GM19324 (cell line): ENCODE results near the gene STK17A.

ENCODE experiments used
- ATAC-seq: cut with Tn5 transposase; IDR thresholded peaks from one replicate; pipeline ENCODE4 v1.9.1; 2021; ENCODE audit warnings: mild to moderate bottlenecking, moderate library complexity; ENCODE audit not compliant: unreplicated experiment, low FRiP score

STK17A gene

GRCh38 chr7:43582503-43583423 lies at the start of gene STK17A:
Gene STK17A (plus strand): TSS chr7:43583108. CDS start chr7:43583244, 136 bp downstream.
- peak; percentile 78 for ATAC-seq

- no peak for ATAC-seq
Observed at GRCh38 chr7:43533801-43534479, 49.0 kb upstream of the STK17A start.

- ATAC-seq = no peak
Observed at GRCh38 chr7:43535031-43535451, 47.9 kb upstream of the STK17A start.

- ATAC-seq = no peak
Observed at GRCh38 chr7:43535810-43536585, 46.9 kb upstream of the STK17A start.

- no peak for ATAC-seq
Observed at GRCh38 chr7:43536773-43537172, 46.1 kb upstream of the STK17A start.

DNA sequence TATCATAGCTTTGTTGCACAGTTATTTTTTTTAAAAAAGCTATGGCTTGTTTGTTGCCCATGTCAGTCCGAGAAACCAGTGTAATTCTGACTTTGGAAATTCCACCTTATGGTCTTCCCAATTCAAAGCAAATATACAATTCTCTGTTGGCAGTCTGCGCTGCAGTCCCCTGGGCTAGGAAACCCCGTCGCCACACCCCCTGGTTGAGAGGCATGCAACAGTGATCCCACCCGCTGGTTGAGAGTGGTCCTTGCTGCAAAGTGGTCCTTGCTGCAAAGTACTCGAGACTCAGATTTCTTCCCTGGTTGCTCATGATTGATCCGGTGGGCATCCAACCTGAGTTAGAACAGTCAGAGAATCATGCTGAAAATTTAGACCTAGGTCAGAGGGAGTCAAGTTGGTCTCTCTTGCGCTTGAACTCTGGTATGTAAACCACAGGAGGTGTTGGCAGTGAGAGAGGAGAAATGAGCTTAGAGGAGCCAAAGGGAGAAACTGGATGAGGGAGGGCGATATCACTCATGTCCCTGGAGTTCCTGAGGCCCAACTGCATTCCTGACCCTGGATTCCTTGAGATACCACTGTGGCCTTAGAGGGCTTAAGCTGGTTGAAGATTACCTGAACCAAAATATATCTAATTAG lies 45.0 kb upstream of the STK17A start:
- ATAC-seq = no peak

GRCh38 chr7:43538404-43538771 lies 44.5 kb upstream of the STK17A start:
- ATAC-seq = no peak

DNA sequence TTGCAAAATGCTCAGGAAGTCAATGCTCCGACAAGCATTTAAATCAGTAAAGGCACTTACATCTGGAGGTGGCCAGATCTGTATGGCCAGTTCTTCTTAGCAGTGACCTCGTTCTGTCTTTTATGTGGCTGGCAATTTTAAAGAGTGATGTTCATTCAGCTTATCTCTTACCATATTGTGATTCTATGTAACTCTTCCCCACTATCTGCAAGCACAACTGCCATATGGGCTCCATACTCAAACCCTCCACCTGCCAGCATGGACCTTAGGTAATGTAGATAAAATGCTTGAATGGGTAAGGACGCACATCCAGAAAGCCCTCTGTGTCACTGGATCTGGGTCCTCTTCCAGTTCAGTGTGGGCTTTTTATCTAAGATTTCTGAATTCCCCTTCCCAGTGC lies 42.4 kb upstream of the STK17A start:
- ATAC-seq = no peak

- no peak for ATAC-seq
Observed at GRCh38 chr7:43542716-43543115, 40.2 kb upstream of the STK17A start.

- ATAC-seq = no peak
Observed at GRCh38 chr7:43546231-43546630, 36.7 kb upstream of the STK17A start.

DNA sequence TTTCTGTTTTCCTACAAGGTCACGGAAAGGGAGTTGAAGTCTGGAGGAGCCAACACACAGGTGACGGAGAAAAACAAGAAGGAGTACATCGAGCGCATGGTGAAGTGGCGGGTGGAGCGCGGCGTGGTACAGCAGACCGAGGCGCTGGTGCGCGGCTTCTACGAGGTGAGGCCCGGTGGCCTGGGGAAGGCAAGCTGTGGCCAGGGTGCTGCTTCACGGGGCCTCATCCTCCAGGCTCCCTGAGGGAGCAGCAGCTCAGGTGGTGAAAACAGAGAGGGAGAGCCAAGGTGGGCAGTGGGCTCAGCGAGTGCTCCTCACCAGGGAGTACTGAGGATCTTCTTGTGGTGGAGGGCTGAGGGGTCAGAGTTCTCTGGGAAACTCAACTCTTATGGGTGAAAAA lies 32.5 kb upstream of the STK17A start:
- no peak for ATAC-seq

DNA sequence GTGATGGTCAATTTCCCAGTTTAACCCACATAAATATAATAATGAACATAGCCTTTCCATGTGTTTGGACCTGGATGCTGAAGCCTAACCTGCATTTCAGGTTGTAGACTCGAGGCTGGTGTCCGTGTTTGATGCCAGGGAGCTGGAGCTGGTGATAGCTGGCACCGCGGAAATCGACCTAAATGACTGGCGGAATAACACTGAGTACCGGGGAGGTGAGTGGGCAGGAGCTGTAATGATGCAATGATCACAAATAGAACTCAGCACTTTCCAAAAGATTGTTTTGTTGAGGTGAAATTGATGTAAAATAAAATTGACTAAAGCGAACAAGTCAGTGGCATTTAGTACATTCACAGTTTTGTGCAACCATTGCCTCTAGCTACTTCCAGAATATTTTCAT lies 30.8 kb upstream of the STK17A start:
- ATAC-seq = no peak

- ATAC-seq = no peak
Observed at GRCh38 chr7:43553999-43554398, 28.9 kb upstream of the STK17A start.

- ATAC-seq = no peak
Observed at GRCh38 chr7:43554423-43554822, 28.5 kb upstream of the STK17A start.

DNA sequence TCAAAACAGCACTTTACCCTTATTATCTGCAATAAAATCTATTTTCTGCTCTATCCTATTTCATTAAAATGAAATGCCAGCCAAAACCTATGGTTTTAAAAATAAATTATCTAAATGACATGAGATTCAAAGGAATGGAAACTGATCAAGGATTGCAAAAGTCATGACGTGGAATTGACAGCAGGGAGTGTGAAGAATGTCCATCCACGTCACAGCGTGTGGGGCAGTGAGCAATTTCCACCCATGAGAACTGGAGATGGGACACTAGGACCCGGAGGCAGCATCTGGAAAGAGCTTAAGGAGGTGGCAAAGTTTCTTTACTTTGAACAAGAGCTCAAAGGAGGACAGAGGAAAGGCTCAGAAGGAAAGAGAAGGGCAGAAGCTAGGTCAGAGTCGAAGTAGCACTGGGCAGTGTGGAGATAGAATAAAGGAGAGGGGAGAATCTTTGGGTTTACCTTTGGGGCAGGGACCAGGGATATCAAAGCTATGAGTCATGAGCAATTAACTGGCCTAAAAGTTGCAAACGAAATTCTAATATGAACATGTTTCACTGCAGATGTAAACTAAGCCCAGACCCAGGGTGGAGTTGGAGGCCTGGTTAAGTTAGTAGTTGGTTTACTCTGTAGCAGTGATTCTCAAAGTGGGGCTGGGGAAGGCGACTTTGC lies 24.9 kb upstream of the STK17A start:
- ATAC-seq = no peak

DNA sequence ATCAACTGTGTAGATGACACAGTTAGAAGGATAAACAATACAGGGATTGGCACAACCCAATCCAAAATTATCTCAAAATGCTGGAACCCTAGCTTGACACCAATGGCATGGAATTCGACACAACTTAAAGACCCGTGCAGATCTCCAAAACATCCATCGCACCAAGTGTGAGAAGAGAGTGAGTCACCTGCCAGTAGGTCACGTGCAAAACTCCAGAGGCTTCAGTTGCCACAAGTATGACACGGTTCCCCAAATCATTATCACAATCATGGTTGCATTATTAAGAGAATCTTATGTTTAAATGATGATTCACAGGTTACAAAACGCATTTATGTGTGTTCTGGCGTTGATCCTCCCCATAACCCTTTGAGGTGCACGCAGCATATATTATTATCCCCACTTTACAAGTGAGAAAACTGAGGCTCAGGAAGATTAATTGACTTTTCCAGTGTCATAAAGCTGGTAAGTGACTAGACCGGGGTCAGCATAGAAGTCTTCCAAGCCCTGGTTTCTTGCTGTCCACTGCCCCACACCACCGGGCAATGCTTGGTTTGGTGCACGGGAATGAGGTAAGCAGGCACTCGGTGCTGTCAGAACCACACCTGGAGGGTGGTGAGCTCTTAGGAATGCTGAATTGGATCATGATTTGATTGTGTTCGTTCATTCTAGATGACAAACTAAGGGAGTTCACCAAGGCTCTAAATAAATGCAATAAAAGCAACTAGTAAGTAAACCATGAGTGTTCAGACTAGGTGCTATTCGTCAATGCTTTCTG lies 23.6 kb upstream of the STK17A start:
- ATAC-seq = no peak

GRCh38 chr7:43559946-43560335 lies 23.0 kb upstream of the STK17A start:
- ATAC-seq = no peak

DNA sequence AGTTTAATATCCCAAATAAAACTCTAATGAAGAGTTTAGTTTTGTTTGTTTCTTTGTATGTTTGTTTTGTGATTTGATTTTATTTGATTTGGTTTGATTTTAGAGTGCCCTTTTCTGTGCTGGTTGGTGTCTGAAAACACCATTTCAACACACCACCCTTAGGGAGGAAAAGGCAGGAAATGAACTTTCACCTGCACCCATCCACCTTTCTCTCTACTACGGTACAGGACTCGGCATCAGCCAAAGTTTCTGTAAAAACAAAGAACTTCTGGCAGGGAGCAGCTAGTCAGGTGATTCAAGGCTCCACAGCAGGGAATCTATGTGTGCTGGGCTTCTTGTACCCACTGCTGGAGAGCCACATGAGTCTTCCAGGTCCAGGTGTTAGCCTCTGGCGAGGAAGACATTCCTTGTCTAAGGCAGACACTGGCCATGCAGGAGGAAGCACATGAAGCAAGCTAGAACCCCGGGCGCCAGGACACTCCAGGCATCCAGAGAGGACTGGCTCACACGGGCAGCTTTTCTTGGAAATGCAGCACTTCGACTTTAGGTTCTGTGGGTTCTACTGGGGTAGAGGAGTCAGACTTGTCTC lies 22.1 kb upstream of the STK17A start:
- no peak for ATAC-seq

GRCh38 chr7:43562383-43562782 lies 20.5 kb upstream of the STK17A start:
- ATAC-seq = no peak
